Endometrial microvascular endothelial cells (primary cell): ENCODE measurements around the gene PGA3. TPM values are rescaled to one million over a fixed set of nuclear protein-coding genes. Genes with fewer than 3 reads are reported as not detected.
"Not testable (repeated sequence)": the region's sequence is repeated elsewhere in the genome, so short reads cannot be mapped to it uniquely, and the experiment has no call there.

Experiments
- in situ Hi-C: cut with HindIII; loops from 2 replicates; pipeline ENCODE4 v1.10.0; 2017; ENCODE audit warnings: low sequenced_read_pairs, low pct_unique_long_range_greater_than_20kb; ENCODE audit errors: inconsistent ontology term
- total RNA-seq: library from RNA; depleted of rRNA; stranded (reverse); fragments of >200 nt; gene quantifications from one replicate; pipeline ENCODE4 v1.2.3, GENCODE V29; 2015; ENCODE audit errors: inconsistent ontology term

Gene PGA3
- total RNA-seq, result not detected

DNA sequence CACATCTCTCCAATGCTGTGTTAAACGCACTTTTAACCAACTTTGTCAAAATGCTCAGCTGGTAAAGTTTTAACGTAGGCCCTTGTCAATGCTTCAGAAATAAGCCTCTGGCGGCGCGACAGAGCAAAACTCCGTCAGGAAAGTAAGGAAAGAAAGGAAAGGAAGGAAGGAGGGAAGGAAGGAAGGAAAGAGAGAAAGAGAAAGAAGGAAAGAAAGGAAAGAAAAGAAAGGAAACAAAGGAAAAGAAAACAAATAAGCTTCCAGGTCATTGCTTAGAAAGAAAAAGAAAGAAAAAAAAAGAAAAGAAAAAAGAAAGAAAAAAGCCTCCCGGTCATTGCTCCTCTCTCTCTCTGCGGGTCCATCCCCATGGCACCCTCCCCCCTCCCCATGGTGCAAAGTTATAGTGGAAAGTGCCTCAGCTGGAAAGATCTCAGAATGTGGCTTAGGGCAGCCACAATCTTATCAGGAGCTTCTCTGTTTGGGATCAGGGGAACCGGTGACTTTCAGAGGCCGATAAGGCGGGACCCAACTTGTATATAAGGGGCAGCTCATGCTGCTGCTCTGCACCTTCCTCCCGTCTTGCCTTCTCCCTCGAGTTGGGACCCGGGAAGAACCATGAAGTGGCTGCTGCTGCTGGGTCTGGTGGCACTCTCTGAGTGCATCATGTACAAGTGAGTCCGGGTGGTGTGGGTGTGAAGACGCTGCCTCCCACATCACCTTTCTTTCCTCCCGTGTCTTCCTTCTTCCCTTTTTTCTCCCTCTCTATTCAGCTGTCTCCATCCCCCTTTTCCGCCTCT, at the start of gene PGA3:
Gene PGA3, plus strand, starts transcription at position 566 of the 797 bp plus-strand sequence. Its CDS starts 50 bp downstream, at position 616.
- in situ Hi-C loops, result not testable (repeated sequence)

DNA sequence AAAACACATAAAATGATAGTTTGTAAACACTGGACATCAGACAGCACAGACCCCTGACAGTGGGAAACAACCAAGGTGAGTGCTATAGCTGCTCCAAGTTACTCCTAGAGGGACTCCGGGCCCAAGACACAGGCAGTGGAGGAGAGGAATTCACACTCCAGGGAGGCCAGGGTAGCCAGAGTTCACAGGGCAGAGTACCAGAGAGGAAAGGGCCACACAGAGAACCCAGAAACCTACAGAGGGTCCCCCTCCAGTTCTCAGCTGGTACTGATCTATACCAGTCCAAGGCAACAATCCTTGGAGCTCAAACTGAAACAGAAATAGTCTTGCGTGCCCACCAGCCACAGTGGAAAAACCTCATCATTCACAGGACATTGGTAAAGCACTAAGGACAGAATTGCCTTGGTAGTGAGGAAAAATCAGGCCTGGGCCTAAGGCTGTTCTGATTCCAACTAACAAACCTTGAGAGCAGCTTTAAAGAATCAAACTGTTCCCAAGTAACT, 49.7 kb upstream of the PGA3 start:
- in situ Hi-C loops, result no loop called here

DNA sequence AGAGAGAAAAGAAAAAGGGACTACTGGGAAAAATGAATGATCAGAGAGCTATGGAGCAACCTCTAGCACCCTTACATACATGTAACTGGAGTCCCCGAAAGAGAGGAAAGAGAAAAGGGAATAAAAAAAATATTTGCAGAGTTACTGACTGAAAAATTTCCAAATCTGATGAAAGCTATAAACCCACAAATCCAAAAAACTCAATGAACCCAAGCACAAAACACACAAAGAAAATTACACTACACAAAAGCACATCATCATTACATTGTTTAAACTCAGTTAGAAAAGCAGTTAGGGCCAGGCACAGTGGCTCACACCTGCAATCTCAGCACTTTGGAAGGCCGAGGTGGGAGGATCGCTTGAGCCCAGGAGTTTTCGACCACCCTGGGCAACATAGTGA, 48.8 kb upstream of the PGA3 start:
- in situ Hi-C loops, result no loop called here

DNA sequence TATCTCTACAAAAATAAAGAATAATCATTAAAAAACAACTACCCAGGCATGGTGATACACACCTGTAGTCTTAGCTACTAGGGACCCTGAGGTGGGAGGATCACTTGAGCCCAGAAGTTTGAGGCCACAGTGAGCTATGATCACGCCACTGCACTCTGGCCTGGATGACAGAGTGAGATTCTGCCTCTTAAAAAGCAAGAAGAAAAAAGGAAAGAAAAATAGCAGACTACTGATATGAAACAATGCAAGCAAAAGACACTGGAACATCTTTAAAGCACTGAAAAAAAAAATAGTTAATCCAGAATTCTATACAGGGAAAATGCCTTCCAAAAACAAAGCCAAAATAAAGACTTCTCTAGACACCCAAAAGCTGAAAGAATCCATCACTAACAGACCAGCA, 48.0 kb upstream of the PGA3 start:
- in situ Hi-C loops, result no loop called here

DNA sequence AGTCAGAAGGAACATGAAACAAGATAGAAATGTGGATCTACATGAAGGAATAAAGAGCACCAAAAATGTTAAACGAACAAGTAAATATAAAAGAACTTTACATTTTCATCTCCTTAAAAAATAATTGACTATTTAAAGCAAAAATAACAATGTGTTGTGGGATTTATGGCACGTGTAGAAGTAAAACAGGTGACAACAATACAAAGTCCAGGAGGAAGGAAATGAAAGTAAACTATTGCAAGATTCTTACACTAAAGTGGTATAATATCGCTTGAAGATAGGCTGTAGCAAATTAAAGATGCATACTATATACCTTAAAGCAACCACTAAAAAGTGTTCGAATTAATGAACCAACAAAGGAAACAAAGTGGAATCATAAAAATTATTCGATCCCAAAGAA, 47.6 kb upstream of the PGA3 start:
- in situ Hi-C loops, result no loop called here

DNA sequence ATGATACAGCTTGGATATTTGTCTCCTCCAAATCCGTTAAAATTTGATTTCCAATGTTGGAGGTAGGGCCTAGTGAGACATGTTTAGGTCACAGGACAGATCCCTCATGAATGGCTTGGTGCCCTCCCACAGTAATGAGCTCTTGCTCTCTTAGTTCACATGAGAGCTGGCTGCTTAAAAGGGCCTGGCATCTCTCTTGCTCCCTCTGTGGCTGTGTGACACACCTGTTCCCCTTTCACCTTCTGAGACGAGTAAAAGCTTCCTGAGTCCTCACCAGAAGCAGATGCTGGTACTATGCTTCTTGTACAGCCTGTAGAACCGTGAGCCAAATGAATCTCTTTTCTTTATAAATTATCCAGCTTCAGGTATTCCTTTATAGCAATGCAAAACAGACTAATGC, 45.6 kb upstream of the PGA3 start:
- in situ Hi-C loops, result no loop called here

DNA sequence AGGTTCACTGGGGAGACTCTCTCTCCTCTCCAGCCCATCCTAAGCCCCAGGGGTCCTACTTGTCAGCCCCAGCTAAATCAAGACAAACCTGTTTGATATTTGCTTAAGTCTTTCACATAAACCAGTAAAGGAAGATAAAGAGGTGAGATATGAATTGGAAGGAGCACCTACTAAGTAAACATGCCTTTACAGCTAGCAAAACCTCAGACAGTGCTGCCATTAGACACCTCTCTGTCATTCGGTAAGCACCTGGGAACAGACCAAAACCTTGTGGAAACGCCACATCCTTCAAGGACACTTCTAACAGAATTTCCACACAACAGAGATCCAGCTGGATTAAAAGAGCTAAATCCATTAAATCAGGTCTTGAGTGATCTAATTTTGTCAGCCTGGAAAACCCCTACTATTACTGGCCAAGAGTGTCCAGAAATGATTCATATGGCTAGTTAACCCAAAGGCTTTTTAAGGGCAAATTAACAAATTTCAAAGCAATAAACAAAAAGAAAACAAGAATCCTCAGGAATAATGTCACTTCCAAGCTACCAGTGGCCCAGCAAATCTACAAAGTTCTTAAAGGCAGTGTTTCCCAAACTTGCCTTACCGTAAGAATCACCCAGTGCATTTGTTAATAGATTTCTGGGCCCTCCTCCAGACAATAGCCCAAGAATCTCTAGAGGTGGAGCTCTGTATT, 44.5 kb upstream of the PGA3 start:
- in situ Hi-C loops, result no loop called here

DNA sequence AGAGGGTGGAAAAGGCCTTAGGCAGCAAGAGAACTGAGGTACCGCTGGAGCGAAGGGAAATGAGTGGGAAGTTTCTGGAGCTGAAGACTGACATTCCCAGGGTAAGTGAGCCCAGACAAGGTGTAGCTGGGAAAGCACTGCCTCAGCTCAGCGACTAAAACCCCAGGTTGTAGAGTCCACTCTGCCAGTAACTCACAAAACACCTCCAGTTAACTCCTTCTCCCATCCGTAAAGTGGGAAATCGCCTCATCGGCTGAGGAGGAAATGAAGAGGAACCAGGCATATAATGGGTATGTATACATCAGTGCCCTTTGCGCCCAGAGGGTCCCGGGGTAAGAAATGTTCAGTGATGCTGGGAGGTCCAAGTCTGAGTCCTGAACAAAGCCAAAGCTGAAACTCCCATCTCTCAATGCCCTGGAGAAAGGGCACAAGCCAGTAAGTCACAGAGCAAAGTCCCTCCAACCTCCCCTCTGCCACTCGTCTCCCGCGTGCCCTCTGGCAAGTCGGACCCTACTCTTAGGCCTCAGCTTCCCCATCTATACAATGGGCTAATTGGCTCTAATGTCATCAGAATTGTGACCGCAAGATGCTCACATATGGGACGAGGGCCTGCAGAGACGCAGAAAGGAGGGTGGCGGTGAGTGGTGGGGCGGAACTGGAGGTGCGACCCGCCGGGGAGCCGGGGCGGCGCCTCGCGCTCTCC, 42.7 kb upstream of the PGA3 start:
- in situ Hi-C loops, result no loop called here

DNA sequence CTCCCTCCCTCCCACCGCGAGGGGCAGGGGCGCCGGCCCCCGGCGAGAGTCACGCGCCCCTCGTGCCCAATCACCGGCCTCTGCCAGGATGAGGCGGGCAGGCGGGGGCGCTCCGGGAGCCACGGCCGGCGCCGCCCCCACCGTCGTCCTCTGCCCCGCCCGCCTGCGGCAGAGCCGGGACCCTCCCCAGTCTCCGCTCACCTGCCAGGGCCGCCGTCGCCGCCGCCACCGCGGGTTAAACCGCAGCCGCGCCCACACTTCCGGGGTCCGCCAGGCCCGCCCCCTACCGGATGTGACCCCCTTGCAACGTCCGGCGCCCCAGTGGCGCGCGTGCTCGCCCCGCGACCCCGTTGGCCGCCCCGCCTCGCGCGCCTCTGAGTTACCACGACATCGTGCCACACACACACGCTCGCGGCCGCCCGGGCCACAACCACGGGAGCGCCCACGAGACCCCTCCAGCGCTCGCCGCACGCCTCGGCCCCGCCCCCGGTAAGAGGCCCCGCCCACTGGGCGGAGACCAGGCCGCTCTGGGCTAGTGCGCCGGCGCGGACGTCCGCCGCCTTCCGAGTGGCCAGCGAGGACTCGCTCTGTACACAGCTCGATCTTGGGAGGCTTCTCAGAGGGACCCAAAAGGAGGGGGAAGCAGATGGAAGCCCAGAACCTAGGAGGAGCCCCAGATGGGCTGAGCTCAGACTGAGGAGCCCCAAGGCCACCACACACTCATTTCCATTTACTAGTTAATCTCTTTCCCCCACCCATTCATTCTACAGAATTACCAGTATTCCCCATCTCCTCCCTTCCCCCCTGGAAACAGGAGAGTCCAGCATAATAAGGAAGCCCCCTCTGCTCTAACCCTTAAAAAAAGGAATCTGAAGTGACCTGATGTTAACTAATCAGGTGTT, 41.9 kb upstream of the PGA3 start, which contains the start of gene VPS37C:
Gene VPS37C, minus strand, starts transcription at position 237 of the 902 bp plus-strand sequence. CDS start 22,597 bp downstream, outside the sequence.
- in situ Hi-C loops, result no loop called here

DNA sequence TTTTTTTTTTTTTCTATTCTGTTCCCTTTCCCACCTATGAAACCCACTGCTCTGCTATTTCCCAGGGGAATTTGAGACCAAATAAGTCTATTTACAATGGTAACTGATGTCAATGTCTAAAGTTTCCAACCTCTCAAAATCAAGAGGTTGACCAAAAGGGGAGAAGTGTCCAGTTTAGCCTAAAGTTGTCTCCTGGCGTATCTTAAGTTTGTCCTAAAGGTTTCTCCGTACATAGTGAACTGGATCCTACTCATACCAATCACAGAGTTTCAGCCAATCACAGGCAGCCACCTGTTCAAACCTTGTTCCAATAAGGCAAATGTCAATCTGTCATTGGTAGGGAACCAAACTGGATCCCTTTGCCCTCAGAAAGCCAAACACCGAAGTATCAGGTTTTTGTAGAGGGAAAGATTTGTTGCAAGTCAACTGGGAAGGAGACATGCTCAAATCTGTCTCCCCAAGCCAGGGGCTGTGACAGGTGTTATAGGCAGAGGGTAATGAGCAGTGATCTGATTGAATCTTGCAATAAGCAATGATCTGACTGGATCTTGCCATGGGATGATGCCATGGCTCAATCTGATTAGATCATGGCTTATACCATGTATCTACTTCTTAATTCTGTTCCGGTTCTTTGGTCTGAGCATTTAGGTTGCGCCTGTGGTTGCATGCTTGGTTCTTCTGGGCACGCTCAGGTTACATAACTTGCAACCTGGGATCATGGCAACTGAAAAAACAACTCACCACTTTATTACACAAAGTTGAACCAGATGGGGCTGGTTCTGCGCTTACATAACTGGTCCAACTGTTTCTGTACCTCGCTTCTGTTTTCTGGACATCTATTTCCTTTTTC, 41.0 kb upstream of the PGA3 start:
- in situ Hi-C loops, result no loop called here

DNA sequence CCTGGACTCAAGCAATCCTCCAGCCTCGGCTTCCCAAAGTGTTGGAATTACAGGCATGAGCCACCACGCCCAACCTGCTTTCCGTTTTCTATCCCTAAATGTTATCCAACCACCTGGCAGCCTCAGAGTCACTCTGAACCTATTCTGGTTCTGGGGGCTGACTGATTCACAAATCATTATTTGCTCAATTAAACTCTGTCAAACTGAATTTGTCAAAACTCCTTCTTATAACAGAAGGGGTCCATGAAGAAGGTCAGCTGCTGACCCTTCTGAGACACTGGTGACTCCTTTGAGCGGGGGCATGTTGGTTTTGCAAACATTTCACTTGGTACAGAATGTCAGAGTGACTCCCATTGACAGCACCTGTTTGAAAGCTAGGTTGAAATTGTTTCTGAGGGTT, 40.3 kb upstream of the PGA3 start:
- in situ Hi-C loops, result no loop called here

DNA sequence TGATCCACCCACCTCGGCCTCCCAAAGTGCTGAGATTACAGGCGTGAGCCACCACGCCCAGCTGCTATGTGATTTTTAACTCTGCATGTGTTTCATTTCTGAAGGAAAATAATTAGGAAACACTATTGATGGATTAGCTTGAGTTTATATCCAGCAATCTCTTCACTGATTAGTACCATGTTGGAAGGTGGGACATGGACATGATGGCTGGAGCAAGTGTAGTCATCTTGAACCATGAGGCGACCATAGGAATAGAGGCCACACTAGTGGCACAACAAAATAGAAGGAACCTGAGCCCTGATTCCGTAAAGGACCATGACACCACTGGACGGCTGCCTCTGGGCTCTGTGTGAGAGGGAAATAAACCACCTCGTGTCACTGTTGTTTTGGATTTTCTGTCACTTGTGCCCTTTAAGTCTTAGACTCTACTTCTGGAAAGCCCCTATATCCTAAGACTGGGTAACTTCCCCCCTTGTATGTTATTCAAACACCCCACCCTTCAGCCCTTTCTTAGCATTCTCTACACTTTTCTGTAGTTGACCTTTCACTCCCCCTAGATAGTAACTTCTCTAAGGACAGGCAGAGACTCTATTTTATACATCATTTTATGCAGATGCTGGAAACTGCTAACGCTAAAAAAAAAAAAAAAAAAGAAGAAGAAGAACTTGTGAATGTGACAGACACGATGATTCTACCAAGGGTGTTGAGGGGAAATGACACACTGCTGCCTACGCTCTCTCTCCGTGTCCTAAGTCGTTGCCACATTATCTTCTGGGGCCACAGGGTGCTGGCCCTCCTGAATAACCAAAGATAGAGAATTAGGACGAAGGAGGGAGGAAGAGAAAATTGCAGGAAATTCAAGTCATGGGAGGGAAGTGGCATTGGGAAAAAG, 39.4 kb upstream of the PGA3 start:
- in situ Hi-C loops, result no loop called here

DNA sequence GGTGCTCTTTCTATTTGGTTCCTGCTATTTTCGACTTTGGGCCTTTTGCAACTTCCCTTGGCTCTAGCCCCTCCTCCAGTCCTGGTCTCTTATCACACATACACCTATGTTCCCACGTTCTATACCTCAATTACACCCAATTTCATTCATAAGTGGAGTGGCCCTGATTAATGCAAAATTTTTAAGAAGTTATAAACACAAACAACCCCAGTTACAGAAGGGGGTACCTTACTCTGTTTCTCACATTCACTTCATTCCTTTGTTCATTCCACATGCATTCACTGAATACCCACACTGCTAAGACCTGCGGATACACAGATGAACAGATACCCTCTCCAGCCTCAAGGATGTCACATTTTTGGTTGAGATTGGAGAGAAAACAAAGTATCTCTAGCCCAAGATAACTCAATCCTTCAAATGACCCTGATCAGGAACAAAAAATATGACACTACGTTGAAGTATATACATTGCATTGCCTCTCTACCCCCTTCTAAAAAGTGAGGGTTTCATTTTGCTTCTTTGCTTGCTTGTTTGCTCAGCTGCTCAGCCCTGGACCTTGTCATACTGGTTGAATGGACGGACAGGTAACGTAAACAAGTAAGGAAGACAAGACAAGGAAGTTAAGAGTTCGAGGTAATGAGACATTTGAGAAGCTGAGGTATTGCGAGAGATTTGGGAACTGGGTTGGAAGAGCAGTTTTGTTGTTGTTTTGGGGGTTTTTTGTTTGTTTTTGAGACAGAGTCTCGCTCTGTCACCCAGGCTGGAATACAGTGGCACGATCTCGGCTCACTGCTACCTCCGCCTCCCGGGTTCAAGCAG, 38.5 kb upstream of the PGA3 start:
- in situ Hi-C loops, result no loop called here

DNA sequence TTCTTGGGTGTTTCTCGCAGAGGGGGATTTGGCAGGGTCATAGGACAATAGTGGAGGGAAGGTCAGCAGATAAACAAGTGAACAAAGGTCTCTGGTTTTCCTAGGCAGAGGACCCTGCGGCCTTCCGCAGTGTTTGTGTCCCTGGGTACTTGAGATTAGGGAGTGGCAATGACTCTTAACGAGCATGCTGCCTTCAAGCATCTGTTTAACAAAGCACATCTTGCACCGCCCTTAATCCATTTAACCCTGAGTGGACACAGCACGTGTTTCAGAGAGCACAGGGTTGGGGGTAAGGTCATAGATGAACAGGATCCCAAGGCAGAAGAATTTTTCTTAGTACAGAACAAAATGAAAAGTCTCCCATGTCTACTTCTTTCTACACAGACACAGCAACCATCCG, 37.5 kb upstream of the PGA3 start:
- in situ Hi-C loops, result not testable (repeated sequence)

DNA sequence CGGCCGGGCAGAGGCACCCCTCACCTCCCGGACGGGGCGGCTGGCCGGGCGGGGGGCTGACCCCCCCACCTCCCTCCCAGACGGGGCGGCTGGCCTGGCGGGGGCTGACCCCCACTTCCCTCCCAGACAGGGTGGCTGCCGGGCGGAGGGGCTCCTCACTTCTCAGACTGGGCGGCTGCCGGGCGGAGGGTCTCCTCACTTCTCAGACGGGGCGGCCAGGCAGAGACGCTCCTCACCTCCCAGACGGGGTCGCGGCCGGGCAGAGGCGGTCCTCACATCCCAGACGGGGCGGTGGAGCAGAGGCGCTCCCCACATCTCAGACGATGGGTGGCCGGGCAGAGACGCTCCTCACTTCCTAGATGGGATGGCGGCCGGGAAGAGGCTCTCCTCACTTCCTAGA, 37.0 kb upstream of the PGA3 start:
- in situ Hi-C loops, result not testable (repeated sequence)

DNA sequence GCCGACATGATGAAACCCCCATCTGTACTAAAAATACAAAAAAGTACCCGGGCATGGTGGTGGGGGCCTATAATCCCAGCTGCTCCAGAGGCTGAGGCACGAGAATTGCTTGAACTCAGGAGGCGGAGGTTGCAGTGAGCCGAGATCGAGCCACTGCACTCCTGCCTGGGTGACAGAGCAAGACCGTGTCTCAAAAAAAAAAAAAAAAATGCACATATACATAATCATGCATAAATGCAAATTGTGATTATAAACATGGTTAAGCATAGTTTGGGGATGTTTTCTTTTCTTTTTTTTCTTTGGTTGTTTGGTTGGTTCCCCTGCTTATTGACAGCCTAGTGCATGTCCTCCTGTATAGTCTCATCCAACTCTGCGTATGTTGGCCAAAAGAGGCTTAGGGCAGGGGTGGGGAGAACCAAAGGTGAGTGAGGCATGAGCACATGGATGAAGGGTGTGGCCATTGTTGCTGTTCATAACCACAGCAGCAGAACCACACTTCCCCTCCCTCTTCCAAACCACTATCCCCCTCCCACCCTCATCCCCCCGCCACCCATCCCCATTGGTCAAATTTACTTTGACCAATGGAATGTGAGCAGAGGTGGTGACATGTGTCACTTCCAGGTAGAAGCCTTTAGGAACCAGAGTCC, 35.1 kb upstream of the PGA3 start:
- in situ Hi-C loops, result no loop called here
